GM12892 (cell line): Measurements from ENCODE around the gene ATOH1.

Source experiments
- POLR2A ChIP-seq: IDR thresholded peaks from 2 replicates; pipeline ENCODE4 v1.6.1; 2011; ENCODE audit warnings: low read depth, low read length, control low read depth
- TAF1 ChIP-seq: IDR thresholded peaks from 2 replicates; pipeline ENCODE4 v1.6.1; 2011; ENCODE audit warnings: low read depth, mild to moderate bottlenecking, control low read depth, low read length, borderline replicate concordance

GRCh38 chr4:93843772-93844171, 15.2 kb downstream of the ATOH1 start:
- TF ChIP-seq POLR2A: no peak
- no peak for TF ChIP-seq TAF1
